Mucosa of descending colon (tissue), 3 donors: ENCODE results near the gene CDR2. TPM values are rescaled to one million over a fixed set of nuclear protein-coding genes. Genes with fewer than 3 reads are reported as not detected.
A peak's percentile ranks its signal among the peaks of the same experiment; 100 is the strongest.

Source experiments
- ATAC-seq: fragments of 200-7000 bp; cut with Tn5 transposase; one replicate; pipeline ENCODE4 v1.9.1; 2020; ENCODE audit warnings: mild to moderate bottlenecking, moderate library complexity
- DNase-seq, 3 donors: peaks; one replicate each; pipeline ENCODE4 v3.0.0-alpha.2; 2020
- H3K36me3 ChIP-seq: fragments of 200-600 bp; one replicate; pipeline ENCODE4 v1.8.0; 2021; ENCODE audit warnings: low read depth, mild to moderate bottlenecking
- H3K4me1 ChIP-seq: fragments of 200-600 bp; one replicate; pipeline ENCODE4 v1.8.0; 2021; ENCODE audit warnings: low read depth, mild to moderate bottlenecking
- H3K4me3 ChIP-seq: fragments of 200-600 bp; one replicate; pipeline ENCODE4 v1.8.0; 2021; ENCODE audit warnings: mild to moderate bottlenecking
- H3K9me3 ChIP-seq: fragments of 200-600 bp; one replicate; pipeline ENCODE4 v1.8.0; 2021; ENCODE audit warnings: mild to moderate bottlenecking
- intact Hi-C, 2 donors: fragments of 100-400 bp; cut with DNase I in 1 of 2; cut with micrococcal nuclease in 1 of 2; formaldehyde crosslinking; loops; one replicate each; pipeline versions ENCODE4 v1.11.0 to v1.11.1; 2022; cut with DNase I, micrococcal nuclease
- total RNA-seq, 3 donors: library from RNA; stranded (reverse); fragmentation: NEBNext Ultra II Directional in 2 of 3; extraction: Animal tissue kit (Norgen Biotek cat#: 25700) in 2 of 3; gene quantifications; one replicate each; pipeline versions ENCODE4 v1.2.1 to v1.2.4, GENCODE V29; 2021 to 2023
- TF ChIP-seq, protein P1 (sequence below): fragments of 200-600 bp; IDR thresholded peaks from one replicate; pipeline ENCODE4 v1.8.0; 2022; ENCODE audit warnings: antibody characterized with exemption, mild to moderate bottlenecking
- donor health status: DM: no; HTN: no; CAD: no; lungs with moderate emphysema.
- donor health status: DM: no; HTN: no; CAD: no.
- donor health status: DM: no; HTN: yes; CAD: no.

Gene CDR2
- total RNA-seq, 3 donors from 2014 or later, result 23.8 to 30.4 (median 26.3) TPM

DNA sequence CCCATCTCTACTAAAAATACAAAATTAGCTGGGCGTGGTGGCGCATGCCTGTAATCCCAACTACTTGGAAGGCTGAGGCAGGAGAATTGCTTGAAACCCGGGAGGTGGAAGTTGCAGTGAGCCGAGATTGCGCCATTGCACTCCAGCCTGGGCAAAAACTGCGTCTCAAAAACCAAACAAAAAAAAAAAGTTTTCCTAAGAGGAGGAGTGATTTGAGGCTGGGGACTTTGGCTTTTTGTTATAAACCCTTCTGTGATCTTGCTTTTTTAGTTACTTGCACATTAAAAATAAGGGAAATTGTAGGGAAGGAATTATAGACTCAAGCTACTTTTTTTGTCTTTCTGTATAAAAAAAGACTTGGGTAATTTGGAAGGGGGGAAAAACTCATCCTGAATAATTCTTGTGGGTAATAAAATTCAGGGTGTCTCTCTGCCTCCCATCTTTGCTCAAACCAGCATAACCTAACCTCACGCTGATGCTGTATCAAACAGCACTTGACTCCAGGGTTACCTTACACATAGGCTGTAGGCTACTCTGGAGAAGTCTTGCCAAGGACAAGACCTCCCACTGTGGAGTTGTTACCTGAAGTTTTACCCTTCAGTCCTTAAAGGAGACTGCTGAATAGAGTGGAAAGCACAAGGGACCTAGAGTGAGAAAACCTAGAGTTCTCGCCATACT lies 1.7 kb upstream of the CDR2 start:
- H3K4me3 ChIP-seq, result no peak overlapping the region
- TF ChIP-seq, protein P1, sequence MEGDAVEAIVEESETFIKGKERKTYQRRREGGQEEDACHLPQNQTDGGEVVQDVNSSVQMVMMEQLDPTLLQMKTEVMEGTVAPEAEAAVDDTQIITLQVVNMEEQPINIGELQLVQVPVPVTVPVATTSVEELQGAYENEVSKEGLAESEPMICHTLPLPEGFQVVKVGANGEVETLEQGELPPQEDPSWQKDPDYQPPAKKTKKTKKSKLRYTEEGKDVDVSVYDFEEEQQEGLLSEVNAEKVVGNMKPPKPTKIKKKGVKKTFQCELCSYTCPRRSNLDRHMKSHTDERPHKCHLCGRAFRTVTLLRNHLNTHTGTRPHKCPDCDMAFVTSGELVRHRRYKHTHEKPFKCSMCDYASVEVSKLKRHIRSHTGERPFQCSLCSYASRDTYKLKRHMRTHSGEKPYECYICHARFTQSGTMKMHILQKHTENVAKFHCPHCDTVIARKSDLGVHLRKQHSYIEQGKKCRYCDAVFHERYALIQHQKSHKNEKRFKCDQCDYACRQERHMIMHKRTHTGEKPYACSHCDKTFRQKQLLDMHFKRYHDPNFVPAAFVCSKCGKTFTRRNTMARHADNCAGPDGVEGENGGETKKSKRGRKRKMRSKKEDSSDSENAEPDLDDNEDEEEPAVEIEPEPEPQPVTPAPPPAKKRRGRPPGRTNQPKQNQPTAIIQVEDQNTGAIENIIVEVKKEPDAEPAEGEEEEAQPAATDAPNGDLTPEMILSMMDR, result no peak
- intact Hi-C loops, result no loop called here
- H3K9me3 ChIP-seq, result no peaks in the 10 kb centered on the region
- H3K36me3 ChIP-seq, result no peaks in the 10 kb centered on the region
- no peak for ATAC-seq
- no peak for DNase-seq
- peaks cover 22% of the 10 kb centered on the region for H3K4me1 ChIP-seq

DNA sequence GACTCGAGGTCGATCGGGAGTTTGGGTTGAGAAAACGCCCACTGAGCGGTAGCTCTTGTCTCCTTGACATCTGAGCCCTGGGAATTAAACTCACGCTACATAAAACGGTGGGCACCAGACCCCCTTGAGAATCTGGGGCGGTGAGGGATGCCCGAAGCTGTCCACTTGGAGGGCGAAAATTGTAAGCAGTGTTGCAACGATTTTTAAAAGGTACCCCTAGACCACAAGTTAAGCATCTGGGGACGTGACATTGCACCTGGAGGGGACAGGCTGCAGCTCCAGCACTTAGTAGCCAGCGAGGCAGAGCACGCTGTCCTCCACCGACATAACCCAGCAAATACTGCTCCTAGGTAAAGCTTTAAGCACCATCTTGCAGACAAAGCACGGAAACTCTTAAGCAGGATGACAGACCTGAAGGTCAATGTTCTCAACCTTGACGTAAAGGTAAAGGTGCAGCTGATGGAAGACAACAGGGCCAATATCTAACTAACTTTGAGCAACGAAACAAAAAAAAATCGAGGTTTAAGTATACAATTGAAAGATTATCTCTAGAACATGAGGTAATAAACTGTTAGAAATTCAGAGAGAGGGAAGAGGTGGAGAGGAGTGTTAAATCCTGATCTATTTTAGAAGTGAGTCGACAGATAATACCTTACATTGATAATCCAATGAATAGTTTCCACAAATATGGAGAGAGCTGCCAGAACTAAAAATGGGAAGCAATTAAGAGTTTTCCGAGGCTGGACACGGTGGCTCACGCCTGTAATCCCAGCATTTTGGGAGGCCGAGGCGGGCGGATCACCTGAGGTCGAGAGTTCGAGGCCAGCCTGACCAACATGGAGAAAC lies 921 bp upstream of the CDR2 start:
- H3K36me3 ChIP-seq, result no peaks in the 10 kb centered on the region
- TF ChIP-seq, protein P1, result no peak
- H3K4me3 ChIP-seq, result peak overlapping the region; percentile 52
- DNase-seq (no peak), ATAC-seq (no peak)
- H3K4me1 ChIP-seq, result peaks cover 24% of the 10 kb centered on the region
- intact Hi-C loops, result no loop called here
- H3K9me3 ChIP-seq, result no peaks in the 10 kb centered on the region

GRCh38 chr16:22373662-22374310 lies 633 bp downstream of the CDR2 start:
- Histone ChIP-seq H3K4me3 (peak overlapping the region; percentile 52), H3K9me3 (no peaks in the 10 kb centered on the region), H3K36me3 (no peaks in the 10 kb centered on the region), H3K4me1 (peaks cover 39% of the 10 kb centered on the region)
- intact Hi-C loops, result no loop called here
- peak; percentile 66 to 75 (median 74) for DNase-seq
- TF ChIP-seq, protein P1, result no peak
- ATAC-seq, result peak; percentile 27

- intact Hi-C loops, result no loop called here
- TF ChIP-seq, protein P1, result no peak
- peaks cover 46% of the 10 kb centered on the region for H3K4me1 ChIP-seq
- ATAC-seq, result no peak
- DNase-seq, result peak in 1 of 3 donors; percentile 18
- peak overlapping the region; percentile 52 for H3K4me3 ChIP-seq
- H3K9me3 ChIP-seq, result no peaks in the 10 kb centered on the region
- H3K36me3 ChIP-seq, result no peaks in the 10 kb centered on the region
These were observed 1.3 kb downstream of the CDR2 start for GRCh38 chr16:22372882-22373661.
